ENCODE data around the gene CELSR2. TPM values are rescaled to one million over a fixed set of nuclear protein-coding genes. Genes with fewer than 3 reads are reported as not detected.

The CELSR2 gene
- total RNA-seq, 1 donor = 0.36 TPM

- TF ChIP-seq CTCF (IDR thresholded peaks at IDR 0.05; ENCODE audit: insufficient read depth, low read length) = no peak
- no peak for DNase-seq (ENCODE audit: low read depth)
- no peak within 1 kb of the TSS for H3K4me3 ChIP-seq (ENCODE audit: low read depth, low read length)
Measured at GRCh38 chr1:109306832-109307273, 57.5 kb downstream of the CELSR2 start, which contains the start of gene MYBPHL. Gene MYBPHL, minus strand, starts transcription at chr1:109307011. Its CDS starts 20 bp downstream, at chr1:109306991.

GRCh38 chr1:109307274-109308021 lies 58.1 kb downstream of the CELSR2 start:
- no peak overlapping the region for H3K4me3 ChIP-seq (ENCODE audit: low read depth, low read length)
- no peak for TF ChIP-seq CTCF (IDR thresholded peaks at IDR 0.05; ENCODE audit: insufficient read depth, low read length)
- DNase-seq (ENCODE audit: low read depth) = no peak

- TF ChIP-seq CTCF (IDR thresholded peaks at IDR 0.05; ENCODE audit: insufficient read depth, low read length) = no peak
- no peak for DNase-seq (ENCODE audit: low read depth)
- no peak overlapping the region for H3K4me3 ChIP-seq (ENCODE audit: low read depth, low read length)
Measured at GRCh38 chr1:109309347-109309746, 60.0 kb downstream of the CELSR2 start.

GRCh38 chr1:109312246-109312645 lies 62.9 kb downstream of the CELSR2 start:
- TF ChIP-seq CTCF (IDR thresholded peaks at IDR 0.05; ENCODE audit: insufficient read depth, low read length) = no peak
- H3K4me3 ChIP-seq (ENCODE audit: low read depth, low read length) = no peak overlapping the region
- DNase-seq (ENCODE audit: low read depth) = no peak

- H3K4me3 ChIP-seq (ENCODE audit: low read depth, low read length) = no peak overlapping the region
- no peak for DNase-seq (ENCODE audit: low read depth)
- TF ChIP-seq CTCF (IDR thresholded peaks at IDR 0.05; ENCODE audit: insufficient read depth, low read length) = no peak
Measured at GRCh38 chr1:109312978-109313775, 63.8 kb downstream of the CELSR2 start.

- H3K4me3 ChIP-seq (ENCODE audit: low read depth, low read length) = no peak overlapping the region
- no peak for TF ChIP-seq CTCF (IDR thresholded peaks at IDR 0.05; ENCODE audit: insufficient read depth, low read length)
- DNase-seq (ENCODE audit: low read depth) = peak; percentile 4
Measured at GRCh38 chr1:109314795-109315194, 65.5 kb downstream of the CELSR2 start.

Data from fibroblast of the aortic adventitia (primary cell).